Activated CD4-positive, alpha-beta T cell treated with anti-CD3 and anti-CD28 coated beads, Interleukin-2, amount 10 ng/mL, durations not matched to agents 24 days and 14 days (primary cell): ENCODE data around the gene HOXC10. TPM values are rescaled to one million over a fixed set of nuclear protein-coding genes. Genes with fewer than 3 reads are reported as not detected.

Source experiments
- DNase-seq: peaks from one replicate; pipeline ENCODE4 v3.0.0; 2022
- H3K27ac Mint-ChIP-seq: one replicate; pipeline ENCODE4 v1.8.0; 2022; ENCODE audit warnings: mild to moderate bottlenecking, mixed read lengths
- H3K27me3 Mint-ChIP-seq: one replicate; pipeline ENCODE4 v1.8.0; 2022; ENCODE audit warnings: mixed read lengths
- H3K36me3 Mint-ChIP-seq: one replicate; pipeline ENCODE4 v1.8.0; 2022; ENCODE audit warnings: low read depth, mild to moderate bottlenecking, mixed read lengths
- H3K4me1 Mint-ChIP-seq: one replicate; pipeline ENCODE4 v1.8.0; 2021; ENCODE audit warnings: mixed read lengths
- H3K4me3 Mint-ChIP-seq: one replicate; pipeline ENCODE4 v1.8.0; 2022; ENCODE audit warnings: mild to moderate bottlenecking, moderate library complexity, mixed read lengths
- H3K9me3 Mint-ChIP-seq: one replicate; pipeline ENCODE4 v1.8.0; 2021; ENCODE audit warnings: mixed read lengths
- intact Hi-C: fragments of 100-400 bp; cut with micrococcal nuclease; formaldehyde crosslinking; loops from one replicate; pipeline ENCODE4 v1.15.1; 2023
- total RNA-seq: library from RNA; stranded (reverse); gene quantifications from 2 replicates; pipeline ENCODE4 v1.2.3, GENCODE V29; 2022

HOXC10 gene
- total RNA-seq, 1 donor from 2014 or later = not detected

GRCh38 chr12:54032627-54033100, 47.7 kb downstream of the HOXC10 start, which contains the start of gene HOXC5:
HOXC5 (plus strand) TSS chr12:54033050; CDS start chr12:54033123, 73 bp downstream.
- Mint-ChIP-seq H3K27me3 (peaks cover 83% of the 10 kb centered on the region), H3K4me3 (peak within 1 kb of the TSS; percentile 69), H3K4me1 (peaks cover 19% of the 10 kb centered on the region), H3K27ac (peak within 1 kb of the TSS; percentile 59), H3K9me3 (no peaks in the 10 kb centered on the region), H3K36me3 (no peaks in the 10 kb centered on the region)
- peak; percentile 90 for DNase-seq
- intact Hi-C loops = loop anchor here (1.0 to 5.0 kb wide), 5 partner anchors 14 to 159 kb away; no protein-coding TSS in a partner anchor

DNA sequence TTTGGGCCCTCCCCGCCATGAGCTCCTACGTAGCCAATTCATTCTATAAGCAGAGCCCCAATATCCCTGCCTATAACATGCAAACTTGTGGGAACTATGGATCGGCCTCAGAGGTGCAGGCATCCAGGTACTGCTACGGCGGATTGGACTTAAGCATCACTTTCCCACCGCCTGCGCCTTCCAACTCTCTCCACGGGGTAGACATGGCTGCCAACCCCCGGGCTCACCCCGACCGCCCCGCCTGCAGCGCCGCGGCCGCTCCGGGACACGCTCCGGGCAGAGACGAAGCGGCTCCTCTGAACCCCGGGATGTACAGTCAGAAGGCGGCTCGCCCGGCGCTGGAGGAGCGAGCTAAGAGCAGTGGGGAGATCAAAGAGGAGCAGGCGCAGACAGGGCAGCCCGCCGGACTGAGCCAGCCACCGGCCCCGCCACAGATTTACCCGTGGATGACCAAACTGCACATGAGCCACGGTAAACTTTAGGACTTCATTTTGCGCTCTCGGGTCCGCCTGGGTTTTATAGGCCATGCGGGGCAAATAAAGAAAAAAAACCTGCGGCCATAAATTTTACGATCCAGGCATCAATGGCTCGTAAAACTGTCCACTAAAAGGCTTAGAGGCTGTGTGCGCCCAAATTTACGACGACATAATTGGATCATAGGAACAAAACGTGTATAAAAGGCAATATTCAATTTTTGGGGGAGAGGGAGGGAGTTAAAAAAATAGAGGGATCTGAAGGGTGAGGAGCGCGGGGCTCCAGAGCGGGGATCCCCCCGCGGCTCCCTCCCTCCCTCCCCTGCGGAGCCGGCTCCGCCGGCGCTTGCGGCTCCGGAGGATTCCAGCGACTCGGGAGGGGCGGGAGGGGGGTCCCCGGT, 48.4 kb downstream of the HOXC10 start:
- DNase-seq = no peak
- Mint-ChIP-seq H3K4me3 (peak overlapping the region; percentile 69), H3K27me3 (peaks cover 83% of the 10 kb centered on the region), H3K27ac (peak overlapping the region; percentile 59), H3K9me3 (no peaks in the 10 kb centered on the region), H3K36me3 (no peaks in the 10 kb centered on the region), H3K4me1 (peaks cover 19% of the 10 kb centered on the region)
- intact Hi-C loops = loop anchor here (2.0 to 5.0 kb wide), 3 partner anchors 13 to 76 kb away; no protein-coding TSS in a partner anchor

DNA sequence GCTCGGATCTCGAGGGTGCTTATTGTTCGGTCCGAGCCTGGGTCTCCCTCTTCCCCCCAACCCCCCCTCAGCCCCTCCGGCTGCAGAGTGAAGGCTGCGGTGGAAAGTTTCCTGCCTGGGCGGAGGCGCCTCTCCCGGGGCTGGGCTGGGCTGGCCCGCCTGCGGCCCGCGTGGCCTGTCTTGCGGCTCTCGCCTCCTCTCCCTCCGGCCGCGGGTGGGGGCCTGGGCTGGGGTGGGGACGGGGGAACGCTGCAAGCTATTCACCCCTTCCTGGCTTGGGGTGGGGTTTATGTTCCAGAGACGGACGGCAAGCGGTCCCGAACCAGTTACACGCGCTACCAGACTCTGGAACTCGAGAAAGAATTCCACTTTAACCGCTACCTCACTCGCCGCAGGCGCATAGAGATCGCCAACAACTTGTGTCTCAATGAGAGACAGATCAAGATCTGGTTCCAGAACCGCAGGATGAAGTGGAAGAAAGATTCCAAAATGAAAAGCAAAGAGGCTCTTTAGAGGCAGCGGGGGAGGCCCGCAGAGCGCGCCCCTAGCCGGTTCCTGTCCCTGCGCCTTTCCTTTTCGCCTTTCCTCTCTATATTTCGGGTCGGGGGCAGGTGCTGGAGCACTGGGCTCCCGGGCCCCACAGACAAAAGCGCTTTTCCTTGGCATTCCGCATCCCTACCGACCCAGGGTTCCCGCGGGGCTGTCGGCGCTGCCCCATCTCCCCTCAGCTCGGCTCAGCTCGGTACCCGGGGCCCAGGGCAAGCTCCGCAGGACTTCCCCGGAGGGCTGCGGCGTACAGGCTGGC, 49.2 kb downstream of the HOXC10 start:
- Mint-ChIP-seq H3K4me1 (peaks cover 16% of the 10 kb centered on the region), H3K9me3 (no peaks in the 10 kb centered on the region), H3K27ac (no peak overlapping the region), H3K27me3 (peaks cover 83% of the 10 kb centered on the region), H3K4me3 (peak overlapping the region; percentile 41), H3K36me3 (no peaks in the 10 kb centered on the region)
- intact Hi-C loops = loop anchor here (2.0 to 5.0 kb wide), 3 partner anchors 13 to 77 kb away; no protein-coding TSS in a partner anchor
- DNase-seq = no peak

DNA sequence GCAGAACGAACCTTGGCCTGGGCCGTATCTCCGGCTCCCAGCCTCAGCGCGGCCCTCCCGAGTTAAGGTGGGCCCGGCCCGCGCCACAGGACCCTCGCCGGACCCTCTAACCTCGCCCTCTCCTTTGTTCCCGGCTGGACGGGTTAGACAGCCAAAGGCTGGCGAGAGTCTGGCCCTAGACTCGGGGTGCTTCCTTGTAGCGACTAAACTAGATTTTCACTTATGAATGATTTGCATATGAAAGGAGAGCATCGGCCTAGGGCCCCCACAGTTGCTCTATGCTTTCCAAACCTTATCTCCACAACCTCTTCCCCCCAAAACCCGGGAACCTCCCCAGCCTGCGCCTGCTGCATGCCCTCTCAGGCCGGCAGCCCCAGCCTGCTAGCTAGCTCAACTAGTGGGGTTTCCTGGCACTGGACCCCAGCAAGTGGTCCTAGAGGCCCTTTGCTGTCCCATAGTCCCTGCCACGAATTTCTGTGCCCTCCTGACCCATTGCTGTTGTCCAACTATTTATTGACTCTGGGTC, 49.9 kb downstream of the HOXC10 start:
- H3K4me3 Mint-ChIP-seq = no peak overlapping the region
- H3K9me3 Mint-ChIP-seq = no peaks in the 10 kb centered on the region
- H3K4me1 Mint-ChIP-seq = peaks cover 12% of the 10 kb centered on the region
- no peaks in the 10 kb centered on the region for H3K36me3 Mint-ChIP-seq
- intact Hi-C loops = loop anchor here (5.0 kb wide), 2 partner anchors 38 to 78 kb away; no protein-coding TSS in a partner anchor
- peaks cover 84% of the 10 kb centered on the region for H3K27me3 Mint-ChIP-seq
- H3K27ac Mint-ChIP-seq = peak overlapping the region; percentile 60
- DNase-seq = no peak

DNA sequence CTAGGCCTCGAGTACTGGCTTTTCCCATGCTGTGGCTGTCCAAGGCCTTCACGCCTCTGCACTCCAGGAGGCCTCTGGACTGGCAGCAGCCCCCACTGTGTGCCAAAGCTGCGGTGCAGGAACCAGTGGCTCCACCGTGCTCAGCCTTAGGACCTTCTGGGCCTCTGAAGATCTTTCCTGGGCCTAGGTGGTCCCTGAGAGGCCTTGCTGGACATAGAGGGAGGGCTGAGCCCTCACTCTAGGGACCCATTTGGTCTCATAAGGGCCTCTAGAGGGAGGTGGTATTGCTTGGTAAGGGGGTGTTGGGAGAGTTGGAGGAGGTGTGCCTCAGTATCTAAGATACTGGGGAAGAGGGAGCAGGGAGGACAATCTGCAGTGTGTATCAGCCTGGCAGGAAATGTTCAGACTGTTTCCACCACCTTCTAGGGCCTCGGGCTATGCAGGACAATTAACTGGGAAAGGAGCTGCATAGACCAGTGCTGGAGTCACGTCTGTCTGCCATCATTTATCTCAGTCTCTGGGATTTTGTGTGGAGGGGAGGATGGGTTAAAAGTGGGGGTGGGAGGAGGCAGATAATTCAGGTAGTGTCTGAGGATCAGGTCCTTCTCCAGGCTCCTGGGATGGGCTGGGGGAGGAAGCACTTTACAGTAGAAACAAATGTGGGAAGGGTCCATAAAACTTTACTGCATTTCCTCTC, 50.8 kb downstream of the HOXC10 start:
- no peaks in the 10 kb centered on the region for H3K9me3 Mint-ChIP-seq
- intact Hi-C loops = no loop called here
- DNase-seq = no peak
- H3K36me3 Mint-ChIP-seq = no peaks in the 10 kb centered on the region
- peaks cover 12% of the 10 kb centered on the region for H3K4me1 Mint-ChIP-seq
- no peak overlapping the region for H3K27ac Mint-ChIP-seq
- H3K27me3 Mint-ChIP-seq = peaks cover 87% of the 10 kb centered on the region
- H3K4me3 Mint-ChIP-seq = no peak overlapping the region

DNA sequence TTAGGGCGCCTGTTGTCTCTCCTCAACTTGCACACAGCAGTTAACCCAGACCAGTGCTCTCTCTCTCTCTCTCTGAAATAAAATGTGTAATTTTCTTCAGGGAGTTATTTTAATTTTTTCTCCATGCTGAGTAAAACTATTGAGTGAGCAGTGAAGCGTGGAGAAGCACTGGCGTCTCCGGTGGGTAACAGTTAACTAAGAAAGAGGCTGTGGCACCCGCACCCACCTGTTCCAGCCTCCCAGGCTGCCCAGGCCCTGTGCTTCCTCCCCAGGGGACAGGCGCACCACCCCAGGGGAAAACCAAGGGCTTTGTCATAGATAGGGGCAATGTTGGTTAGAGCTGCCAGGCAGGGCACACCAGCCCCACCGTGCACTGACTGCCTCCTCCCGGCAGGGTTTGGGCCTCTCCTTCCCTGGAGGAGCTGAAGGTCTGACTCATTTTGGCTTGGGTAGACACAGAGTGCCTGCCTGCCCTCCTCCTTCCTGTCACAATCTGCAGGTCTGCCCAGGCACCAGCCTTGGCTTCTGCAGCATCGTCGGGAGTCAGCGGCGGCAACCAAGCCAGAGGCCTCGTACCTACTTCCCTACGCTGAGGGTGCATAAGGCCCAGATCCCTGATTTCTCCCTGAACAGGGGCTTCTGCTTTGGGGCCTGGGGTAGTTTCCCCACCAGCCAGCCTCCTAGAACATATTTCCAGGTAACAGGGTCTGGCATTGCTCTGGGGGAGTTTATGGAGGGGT, 51.8 kb downstream of the HOXC10 start:
- peaks cover 12% of the 10 kb centered on the region for H3K4me1 Mint-ChIP-seq
- no peaks in the 10 kb centered on the region for H3K9me3 Mint-ChIP-seq
- no peak overlapping the region for H3K4me3 Mint-ChIP-seq
- no peak overlapping the region for H3K27ac Mint-ChIP-seq
- peaks cover 84% of the 10 kb centered on the region for H3K27me3 Mint-ChIP-seq
- intact Hi-C loops = no loop called here
- DNase-seq = no peak
- H3K36me3 Mint-ChIP-seq = no peaks in the 10 kb centered on the region

DNA sequence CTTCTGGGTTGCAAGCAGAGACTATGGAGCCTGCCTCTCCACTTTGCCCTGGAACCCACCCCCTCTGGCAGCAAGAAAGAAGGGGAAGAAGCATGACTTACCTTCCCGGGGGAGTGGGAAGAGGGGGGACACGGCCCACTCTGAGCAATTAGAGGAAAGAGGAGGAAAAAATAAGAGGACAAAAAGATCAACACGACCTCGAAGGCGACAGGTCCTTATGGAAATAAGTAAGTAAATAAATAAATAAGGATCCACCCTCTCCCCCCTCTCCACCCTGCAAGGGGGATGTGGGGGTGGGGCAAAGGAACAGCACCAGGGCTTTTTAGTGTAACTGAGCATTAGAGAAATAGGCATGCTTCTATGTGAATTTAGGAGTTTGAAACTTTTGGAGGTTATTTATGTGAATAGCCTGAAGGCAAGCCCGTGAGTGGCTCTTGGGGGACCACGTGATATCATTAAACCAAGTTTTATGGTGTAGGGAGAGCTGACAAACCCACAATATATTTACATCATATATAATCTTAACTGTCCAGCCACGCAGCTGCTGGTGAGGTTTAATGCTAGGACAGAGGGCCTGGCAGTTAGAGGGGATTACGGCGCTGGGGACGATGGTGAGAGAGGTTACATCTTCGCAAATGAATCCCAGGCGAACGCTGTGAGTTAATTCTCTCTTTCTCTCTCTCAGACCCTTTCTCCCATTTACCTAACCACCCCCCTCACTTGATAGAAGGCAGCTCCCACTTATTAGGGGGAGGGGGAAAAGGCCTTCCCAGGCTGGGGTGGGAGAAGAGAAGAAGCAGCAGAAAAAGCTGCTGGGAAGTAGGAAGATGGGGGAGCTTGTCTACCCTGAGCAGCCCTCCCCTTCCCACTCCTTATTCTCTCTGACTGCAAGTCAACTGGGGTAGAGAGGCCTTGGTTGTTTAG, 52.7 kb downstream of the HOXC10 start:
- H3K4me1 Mint-ChIP-seq = peaks cover 11% of the 10 kb centered on the region
- intact Hi-C loops = no loop called here
- no peaks in the 10 kb centered on the region for H3K36me3 Mint-ChIP-seq
- H3K9me3 Mint-ChIP-seq = no peaks in the 10 kb centered on the region
- DNase-seq = no peak
- H3K27ac Mint-ChIP-seq = no peak overlapping the region
- peaks cover 81% of the 10 kb centered on the region for H3K27me3 Mint-ChIP-seq
- H3K4me3 Mint-ChIP-seq = no peak overlapping the region

DNA sequence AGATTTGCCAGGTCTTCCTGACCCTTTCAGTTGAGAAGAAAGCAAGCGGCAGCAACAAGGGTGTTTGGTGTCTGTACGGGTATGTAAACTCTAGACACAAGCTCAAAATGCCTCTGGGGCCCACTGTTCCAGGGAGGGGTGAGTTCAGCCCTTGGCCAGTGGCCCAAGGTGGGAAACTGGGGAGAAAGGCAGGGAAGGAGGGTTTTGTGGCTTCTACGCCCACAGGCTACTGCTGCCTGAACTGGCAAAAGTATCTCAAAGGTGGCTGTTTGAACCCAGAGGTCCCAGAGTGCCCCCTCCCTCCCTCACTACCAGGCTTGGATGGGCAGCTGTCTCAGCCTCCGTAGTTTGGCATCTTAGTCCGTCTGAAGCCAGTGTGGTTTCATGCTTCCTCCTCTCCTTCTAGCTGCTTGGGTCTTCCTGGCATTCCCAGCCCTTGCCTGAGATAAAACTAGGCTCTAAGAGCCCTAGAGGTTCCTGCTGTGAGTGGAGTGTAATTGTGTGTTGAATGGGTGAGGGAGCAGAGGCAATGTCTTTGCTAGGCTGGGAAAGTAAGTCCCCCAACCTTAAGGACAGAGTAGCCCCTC, 53.4 kb downstream of the HOXC10 start:
- peaks cover 6% of the 10 kb centered on the region for H3K4me1 Mint-ChIP-seq

GRCh38 chr12:54038871-54039414, 54.0 kb downstream of the HOXC10 start:
- no peaks in the 10 kb centered on the region for H3K36me3 Mint-ChIP-seq
- peaks cover 82% of the 10 kb centered on the region for H3K27me3 Mint-ChIP-seq
- H3K9me3 Mint-ChIP-seq = no peaks in the 10 kb centered on the region
- H3K27ac Mint-ChIP-seq = no peak overlapping the region
- intact Hi-C loops = no loop called here
- DNase-seq = no peak
- peaks cover 4% of the 10 kb centered on the region for H3K4me1 Mint-ChIP-seq
- H3K4me3 Mint-ChIP-seq = no peak overlapping the region

More for the DNA sequence above, 53.4 kb downstream of the HOXC10 start:
- H3K4me3 Mint-ChIP-seq = no peak overlapping the region
- peaks cover 80% of the 10 kb centered on the region for H3K27me3 Mint-ChIP-seq
- no peaks in the 10 kb centered on the region for H3K9me3 Mint-ChIP-seq
- no peaks in the 10 kb centered on the region for H3K36me3 Mint-ChIP-seq
- intact Hi-C loops = no loop called here
- no peak overlapping the region for H3K27ac Mint-ChIP-seq
- DNase-seq = no peak

DNA sequence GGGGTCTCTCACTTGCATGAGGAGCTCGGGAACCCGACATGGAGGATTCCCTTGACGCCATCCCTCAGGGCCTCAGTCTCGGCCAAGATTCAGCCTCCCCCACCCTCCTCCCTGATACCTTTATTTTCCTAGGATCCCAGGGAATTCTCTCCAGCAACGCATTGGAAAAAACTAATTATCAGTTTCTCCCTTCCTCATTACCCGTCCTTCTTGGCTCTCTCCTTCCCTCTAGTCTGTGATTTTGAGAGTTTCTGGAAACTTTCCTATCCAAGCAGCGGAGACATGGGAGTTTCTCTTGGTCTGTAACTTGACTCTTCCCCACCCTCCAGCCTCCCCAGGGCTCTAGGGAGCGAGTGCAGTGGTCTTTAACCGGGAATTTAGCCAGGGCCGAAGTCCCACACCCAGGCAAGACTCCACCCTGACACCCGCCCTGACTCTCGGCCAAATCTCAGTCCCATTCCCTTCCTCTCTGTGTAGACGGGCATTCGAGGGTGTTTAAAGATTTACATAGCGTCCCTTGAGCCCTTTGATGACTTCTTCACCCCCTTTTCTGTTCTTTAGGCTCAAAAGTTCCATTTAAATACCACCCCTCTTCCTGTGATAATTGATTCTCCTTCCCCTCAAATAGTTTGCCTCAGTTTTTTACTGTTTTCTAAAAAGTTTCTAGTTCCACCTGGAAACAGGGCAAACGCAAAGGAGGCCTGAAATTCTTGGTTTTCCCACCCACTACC, 54.6 kb downstream of the HOXC10 start:
- Mint-ChIP-seq H3K9me3 (no peaks in the 10 kb centered on the region), H3K4me1 (peaks cover 7% of the 10 kb centered on the region), H3K27ac (no peak overlapping the region), H3K27me3 (peaks cover 84% of the 10 kb centered on the region), H3K4me3 (no peak overlapping the region), H3K36me3 (no peaks in the 10 kb centered on the region)
- intact Hi-C loops = no loop called here
- DNase-seq = no peak
